SIG-M5 treated with dmso at 0.1 percent for 504 hours (cell line): Measurements from ENCODE around the gene RBFOX1.

Experiments
- DNase-seq: peaks from one replicate; lab custom pipeline; 2025; ENCODE audit not compliant: unreplicated experiment; lab: John Stamatoyannopoulos, UW

The RBFOX1 gene

DNA sequence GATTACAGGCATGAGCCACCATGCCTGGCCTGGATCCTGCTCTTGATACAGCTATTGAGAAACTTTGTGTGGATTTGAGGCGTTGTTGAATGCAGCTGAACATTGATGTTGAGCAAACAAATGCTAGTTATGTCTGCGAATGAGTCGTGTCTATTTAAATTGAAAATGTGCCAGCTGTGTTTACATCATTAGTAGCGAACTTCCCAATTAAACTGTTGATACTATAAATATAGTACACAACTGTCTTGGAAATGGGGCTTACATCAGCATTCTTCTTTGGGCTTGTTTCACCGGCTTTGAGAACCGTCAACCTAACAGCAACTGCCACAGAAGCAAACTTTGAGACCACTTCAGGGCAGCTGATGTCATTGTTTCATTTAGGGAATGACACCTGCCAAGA lies 251.9 kb downstream of the RBFOX1 start:
- no peak for DNase-seq

DNA sequence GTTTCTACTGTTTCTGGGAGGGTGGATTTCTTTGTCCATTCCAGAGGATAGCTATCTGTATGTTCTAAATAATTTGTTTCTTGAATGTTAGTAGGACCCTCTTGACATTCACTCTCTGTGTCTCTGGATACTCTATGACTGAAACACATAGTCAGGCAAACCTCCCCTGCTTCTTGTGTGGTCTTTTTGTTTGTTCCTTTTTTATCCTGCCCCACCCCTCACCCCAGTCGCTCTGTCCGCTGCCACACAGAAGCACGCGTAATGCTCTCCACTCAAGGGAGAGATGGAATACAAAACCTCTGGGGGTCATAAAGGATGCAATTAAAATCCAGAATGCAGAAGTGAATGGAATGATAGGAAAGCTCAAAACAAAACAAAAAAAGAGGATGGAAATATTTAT lies 253.1 kb downstream of the RBFOX1 start:
- no peak for DNase-seq

DNA sequence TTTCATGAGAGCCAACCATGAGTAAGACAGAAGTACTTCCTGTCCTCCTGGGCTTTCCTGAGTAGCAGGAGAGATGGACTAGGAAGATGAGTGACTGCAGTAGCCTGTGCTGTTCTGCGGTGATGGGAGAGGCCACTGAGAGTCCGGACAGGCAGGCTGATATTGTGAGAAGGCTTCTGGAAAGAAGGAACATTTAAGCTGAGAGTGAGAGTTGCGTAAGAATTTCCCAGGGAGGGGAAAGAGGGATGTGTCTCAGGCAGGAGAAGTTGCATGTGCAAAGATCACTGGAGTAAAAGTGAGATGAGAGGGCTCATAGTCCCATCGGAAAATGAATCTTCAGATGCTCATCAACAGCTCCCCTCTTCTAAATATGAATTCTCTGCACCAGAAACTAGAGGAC lies 258.3 kb downstream of the RBFOX1 start:
- no peak for DNase-seq

DNA sequence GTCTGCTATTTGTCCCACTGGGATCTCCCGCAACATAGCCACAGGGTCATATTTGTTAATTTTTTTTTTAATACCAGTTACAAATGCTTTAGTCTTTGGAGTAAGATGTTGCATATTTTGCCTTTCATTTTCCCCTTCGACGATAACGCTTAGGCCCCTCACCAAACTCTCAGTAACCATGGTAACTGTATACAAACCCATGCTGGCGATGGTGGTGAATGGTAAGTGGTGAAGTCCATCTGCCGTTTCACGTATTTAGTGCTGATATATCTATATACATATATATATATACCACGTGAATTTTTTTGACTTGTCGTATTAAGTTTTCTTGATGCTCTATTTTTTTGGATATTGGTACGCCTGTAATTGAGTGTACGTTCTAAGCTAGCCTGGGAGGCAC lies 263.7 kb downstream of the RBFOX1 start:
- no peak for DNase-seq

- no peak for DNase-seq
Measured at GRCh38 chr16:7597677-7598076, 265.0 kb downstream of the RBFOX1 start.

DNA sequence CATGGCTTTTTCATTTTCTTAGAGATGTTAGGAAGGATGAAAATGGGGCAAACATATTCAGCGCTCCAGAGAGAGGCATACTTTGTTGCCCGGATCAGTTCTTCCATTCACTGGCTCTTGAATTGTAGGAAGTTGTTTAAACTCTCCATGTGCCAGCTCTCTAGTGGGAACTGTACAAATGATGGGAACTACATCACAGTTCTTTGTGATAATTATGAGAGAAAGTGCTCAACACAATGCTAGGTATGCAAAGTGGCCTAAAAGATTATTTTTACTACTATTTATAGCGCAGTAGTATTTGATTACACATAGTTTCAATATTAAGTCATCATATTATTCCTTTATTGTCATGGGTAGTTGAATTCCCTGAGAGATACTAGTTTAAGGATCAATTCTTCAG lies 268.5 kb downstream of the RBFOX1 start:
- DNase-seq, result no peak

DNA sequence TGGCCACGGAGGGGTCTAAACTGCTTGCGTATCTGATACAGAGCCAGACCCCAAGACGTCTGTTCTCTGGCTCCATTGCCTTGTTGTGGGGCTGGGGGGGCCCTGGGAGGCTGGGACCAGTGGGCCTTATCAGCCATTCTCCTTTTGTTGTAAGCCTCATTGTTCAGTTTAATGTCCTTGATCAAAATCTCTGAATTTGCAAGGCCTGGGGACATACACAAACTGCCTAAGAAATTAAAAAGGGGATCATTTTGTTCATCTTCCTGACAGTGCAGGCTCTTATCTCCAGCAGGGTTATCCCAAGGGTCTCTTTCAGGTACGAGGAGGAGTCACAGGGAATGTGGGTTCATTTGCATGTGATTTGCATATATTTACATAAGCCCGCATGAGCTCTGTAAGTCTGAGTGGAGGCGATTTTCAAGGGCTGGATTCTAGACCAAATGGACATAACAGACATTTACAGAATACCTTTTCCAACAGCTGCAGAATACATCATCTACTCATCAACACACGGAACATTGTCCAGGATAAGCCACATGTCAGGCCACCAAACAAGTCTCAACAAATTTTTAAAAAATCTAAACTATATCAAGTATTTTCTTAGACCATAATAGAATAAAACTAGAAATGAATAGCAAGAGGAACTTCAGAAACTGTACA lies 269.8 kb downstream of the RBFOX1 start:
- DNase-seq, result no peak

DNA sequence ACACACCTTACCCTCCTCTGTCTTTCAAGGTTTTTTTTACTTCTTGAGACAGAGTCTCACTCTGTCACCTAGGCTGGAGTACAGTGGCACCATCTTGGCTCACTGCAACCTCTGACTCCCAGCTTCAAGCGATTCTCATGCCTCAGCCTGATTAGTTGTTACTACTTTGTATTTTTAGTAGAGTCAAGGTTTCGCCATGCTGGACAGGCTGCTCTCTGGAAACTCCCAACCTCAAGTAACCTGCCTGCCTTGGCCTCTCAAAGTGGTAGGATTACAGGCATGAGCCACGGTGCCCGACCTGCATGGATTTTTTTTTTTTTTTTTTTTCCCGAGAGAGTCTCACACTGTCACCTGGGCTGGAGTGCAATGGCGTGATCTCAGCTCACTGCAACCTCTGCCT lies 273.2 kb downstream of the RBFOX1 start:
- no peak for DNase-seq

- no peak for DNase-seq
Measured at GRCh38 chr16:7612671-7613070, 280.0 kb downstream of the RBFOX1 start.

GRCh38 chr16:7613518-7613917 lies 280.9 kb downstream of the RBFOX1 start:
- DNase-seq, result no peak

DNA sequence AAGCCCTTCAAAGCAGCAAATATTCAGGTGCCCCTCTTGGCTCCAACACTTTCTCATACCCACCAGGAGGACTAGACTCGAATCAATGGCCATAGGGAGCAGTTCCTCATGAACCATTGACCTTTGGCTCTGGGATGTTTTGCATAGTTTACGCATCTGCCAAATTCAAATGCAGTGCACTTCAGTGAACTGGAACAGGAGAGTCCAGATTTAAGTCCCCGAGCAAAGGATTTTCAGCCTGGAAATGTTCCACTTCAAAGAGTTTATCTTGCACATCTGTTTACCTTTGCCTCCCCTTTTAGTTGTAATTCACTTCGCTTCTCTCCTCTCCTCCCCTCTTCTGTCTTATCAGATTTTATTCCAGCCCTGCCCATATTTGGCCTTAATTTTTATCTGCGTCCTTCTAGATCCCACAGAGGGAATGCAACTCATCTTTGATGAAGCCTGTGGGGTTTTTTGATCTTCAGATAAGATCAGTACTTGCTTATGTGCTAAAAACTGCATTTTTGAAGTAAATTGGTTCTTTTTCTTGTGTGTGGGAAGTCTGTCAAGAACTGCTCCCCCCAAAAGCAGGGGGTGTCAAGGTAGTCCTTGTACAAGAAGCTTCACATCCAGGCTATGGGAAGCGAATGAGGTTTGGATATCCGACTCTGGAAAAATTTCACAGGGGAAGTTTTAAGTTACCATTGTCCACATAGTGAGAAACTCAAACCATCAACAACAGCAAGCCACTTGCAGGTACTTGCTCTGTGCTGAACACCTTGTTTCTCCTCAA lies 281.6 kb downstream of the RBFOX1 start:
- DNase-seq, result no peak

DNA sequence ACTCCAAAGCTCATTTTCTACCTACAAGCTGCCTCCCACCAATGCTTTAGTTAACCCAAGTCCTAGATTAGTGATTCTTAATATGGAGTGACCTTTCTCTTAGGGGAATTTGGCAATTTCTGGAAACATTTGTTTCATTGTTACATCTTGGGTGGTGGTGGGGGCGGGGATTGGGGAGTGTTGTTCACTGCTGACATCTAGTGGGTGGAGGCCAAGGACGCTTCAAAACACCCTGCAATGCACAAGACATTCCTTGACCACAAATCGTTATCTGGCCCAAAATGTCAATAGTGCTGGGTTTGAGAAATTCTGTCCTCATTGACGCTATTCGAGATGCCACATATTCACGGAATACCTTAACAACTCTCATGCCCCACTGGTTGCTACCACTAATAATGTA lies 282.9 kb downstream of the RBFOX1 start:
- no peak for DNase-seq

DNA sequence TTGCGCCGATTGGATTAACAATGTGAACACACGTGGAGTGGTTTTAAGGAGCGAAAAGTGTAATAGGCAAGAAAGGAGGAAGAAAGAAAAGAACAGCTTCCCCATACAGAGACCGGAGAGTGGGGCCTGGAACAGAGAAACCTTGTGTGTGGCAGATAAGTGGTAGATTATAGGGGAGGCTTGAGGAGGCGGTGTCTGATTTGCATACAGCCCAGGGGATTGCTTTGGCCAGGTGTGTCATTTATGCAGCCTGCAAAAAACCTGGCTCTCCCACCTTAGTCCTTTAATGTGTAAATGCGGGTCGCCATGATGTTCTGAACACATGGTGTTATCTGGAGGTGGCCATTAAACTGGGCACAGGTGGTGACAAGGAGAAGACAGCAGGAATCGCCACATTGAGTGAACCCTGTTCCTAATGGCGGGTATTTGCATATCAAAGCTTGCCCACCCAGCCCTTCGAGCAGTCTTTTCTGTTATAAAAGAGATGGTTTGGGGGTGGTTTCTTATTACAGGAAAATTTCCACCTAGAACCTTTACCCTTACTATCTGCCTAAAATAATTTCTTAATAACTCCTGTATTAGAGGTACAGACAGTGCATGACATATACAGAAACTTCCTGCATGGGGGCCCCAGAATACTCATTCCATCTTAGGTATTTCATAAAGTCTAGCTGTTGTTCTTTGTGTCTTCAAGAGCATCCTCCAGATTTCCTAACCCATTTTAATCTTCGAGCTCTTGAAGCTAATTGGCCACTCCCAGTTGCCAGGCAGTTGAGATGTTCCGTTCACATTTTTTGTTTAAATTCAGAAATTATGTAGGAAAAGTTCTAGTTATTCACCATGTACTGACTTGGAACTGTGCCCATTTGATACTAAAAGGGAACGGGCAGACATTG lies 292.5 kb downstream of the RBFOX1 start:
- DNase-seq, result no peak

DNA sequence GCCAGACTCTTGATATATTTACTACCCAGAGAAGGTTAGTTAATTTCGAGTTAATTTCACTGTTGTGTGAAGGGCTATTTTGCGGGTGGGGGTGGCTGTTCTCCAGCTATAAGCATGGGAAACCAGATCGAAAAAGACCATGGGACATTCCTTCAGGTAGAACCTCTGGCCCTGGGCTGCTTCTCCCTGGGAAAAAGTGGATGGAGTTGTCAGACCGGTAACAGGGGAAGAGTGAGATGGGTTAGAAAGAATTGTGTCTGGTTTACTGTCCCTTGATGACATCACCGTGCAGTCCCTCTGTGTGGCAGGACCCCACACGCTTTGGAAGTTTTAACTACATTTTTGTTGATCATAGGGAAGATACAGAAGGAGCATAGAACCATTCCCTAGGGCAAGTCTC lies 296.3 kb downstream of the RBFOX1 start:
- DNase-seq, result no peak

DNA sequence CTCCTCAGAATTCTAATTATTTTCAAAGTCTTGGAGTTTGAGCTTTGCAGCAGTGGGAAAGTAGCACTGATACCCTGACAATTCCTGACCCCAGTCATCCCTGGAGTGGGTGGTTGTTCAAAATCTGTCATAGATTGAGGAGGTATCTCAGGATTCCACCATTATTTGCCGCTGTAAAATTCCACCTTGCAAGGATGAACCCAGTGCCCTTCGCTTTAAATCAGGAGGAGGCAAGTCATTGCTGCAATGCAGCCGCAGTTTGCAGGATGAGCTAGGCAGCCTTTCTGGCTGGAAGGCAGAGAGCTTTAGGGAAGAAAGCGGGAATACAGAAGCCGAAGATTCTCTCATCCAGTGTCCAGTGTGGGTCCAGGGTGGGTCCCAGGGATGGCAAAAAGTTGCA lies 296.9 kb downstream of the RBFOX1 start:
- DNase-seq, result no peak

- no peak for DNase-seq
Measured at GRCh38 chr16:7637446-7637845, 304.8 kb downstream of the RBFOX1 start.

DNA sequence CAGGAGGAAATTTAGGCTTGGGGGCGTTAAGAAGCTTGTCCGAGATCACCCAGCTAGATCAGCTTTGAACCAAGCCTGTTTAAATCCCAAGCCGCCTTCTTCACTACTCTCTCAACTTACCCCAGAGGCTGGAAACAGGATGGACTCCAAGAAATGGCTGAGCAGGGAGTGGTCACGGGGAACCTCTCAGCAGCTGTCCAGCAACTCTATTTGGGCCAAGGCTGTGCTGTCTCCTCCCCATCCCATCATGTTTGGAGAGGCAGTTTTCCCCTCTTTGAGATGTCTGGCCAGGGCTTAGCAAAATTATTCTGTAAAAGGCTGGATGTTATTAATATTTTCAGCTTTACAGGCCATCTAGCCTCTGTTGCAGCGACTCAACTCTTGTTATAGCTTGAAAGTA lies 305.7 kb downstream of the RBFOX1 start:
- no peak for DNase-seq

DNA sequence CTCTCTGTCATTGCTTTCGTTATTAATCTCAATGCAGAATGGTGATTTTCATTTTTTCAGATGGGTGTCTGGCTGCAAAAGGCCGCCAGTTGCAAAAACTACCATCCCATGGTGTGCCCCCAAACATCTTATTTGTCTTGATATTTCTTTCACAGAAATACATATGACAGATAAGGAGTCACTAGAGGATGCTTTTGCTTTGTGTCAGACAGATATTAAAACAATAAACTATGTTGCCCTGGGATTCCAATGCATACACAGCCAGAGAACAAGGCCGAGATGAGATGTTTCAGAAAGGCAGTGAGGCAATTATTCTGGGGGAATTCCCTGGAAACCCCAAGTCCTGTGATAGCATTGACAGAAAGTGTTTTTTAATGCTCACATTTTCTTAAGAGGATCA lies 307.7 kb downstream of the RBFOX1 start:
- no peak for DNase-seq

GRCh38 chr16:7644176-7644575 lies 311.5 kb downstream of the RBFOX1 start:
- DNase-seq, result no peak

DNA sequence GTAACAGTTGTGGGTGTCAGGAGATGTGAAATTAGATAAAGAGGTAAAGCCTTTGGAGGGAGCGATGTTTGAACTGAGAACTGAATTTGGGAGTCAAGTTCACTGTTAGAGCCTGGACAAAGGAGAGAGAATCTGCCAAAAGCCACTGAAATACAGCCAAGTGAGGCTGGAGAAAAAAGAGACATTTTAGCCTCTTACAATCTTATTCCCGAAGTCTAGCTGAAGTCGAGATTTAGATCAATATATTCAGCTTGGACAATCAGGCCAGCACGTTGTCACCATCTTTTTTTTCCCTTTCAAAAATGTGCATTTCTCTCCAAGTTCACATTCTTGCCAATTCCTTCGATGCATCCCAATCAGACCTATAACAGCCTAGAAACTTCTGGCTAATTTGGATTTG lies 312.2 kb downstream of the RBFOX1 start:
- no peak for DNase-seq

DNA sequence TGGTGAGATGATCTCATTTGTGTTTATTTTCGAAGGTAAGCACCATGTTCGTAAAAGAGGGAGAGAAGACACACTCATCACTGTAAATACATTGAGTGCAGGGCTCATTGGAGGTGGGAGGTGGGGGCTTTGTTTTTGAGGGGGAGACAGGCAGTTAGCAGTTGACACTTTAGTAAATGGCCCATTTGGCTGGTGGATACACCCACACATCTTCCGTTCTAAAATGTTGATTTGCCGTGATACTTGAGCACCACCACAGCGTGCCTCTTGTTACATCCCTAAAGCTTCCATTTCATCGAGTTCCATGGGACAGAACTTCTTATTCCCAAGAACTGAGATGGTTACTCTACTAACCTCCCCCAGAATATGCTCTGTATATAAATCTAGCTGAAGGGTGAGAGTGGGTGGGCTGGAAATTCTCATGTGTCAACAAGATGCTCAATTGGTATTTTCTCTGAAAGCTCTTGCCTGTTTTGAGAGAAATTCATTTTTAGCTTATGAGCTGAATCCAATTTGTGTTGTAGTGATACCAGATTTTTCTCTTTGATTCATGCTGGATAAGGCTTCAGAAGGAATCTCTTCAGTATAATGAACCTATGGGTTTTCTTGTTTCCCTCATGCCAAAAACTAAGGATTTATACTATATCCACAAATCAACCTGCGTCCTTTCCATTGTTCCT lies 314.3 kb downstream of the RBFOX1 start:
- DNase-seq, result no peak
